Keratinocyte (primary cell): Measurements from ENCODE around the gene RPIA. TPM values are rescaled to one million over a fixed set of nuclear protein-coding genes. Genes with fewer than 3 reads are reported as not detected.

Source experiments
- DNase-seq: peaks from one replicate; pipeline ENCODE4 v3.0.0-alpha.2; 2011; ENCODE audit warnings: low read depth, missing footprints, low spot score
- FAIRE-seq: peaks from 2 replicates; lab custom pipeline; 2011; peaks lifted over from hg19 to GRCh38; lab: Jason Lieb, UNC
- H2AFZ ChIP-seq: 2 replicates; pipeline ENCODE4 v1.6.0; 2012; ENCODE audit warnings: low read length, control low read depth, inconsistent platforms; ENCODE audit not compliant: control insufficient read depth
- H3K27ac ChIP-seq: 2 replicates; pipeline ENCODE4 v1.5.1; 2011; ENCODE audit warnings: low read length; ENCODE audit not compliant: control insufficient read depth, insufficient read depth
- H3K27me3 ChIP-seq: 3 replicates; pipeline ENCODE4 v1.6.0; 2011; ENCODE audit warnings: low read length; ENCODE audit not compliant: control insufficient read depth, insufficient read depth; ENCODE audit errors: extremely low read depth
- H3K36me3 ChIP-seq, 2 experiments: 2 replicates in 1 of 2; 3 replicates in 1 of 2; pipeline ENCODE4 v1.5.1; 2011; ENCODE audit warnings: low read length in 2 of 2, mild to moderate bottlenecking in 1 of 2; ENCODE audit not compliant: control insufficient read depth in 2 of 2, insufficient read depth in 2 of 2; ENCODE audit errors: extremely low read depth in 1 of 2
- H3K4me1 ChIP-seq: 3 replicates; pipeline ENCODE4 v1.5.1; 2011; ENCODE audit warnings: low read length; ENCODE audit not compliant: control insufficient read depth, insufficient read depth; ENCODE audit errors: extremely low read depth
- H3K4me2 ChIP-seq: 3 replicates; pipeline ENCODE4 v1.6.0; 2011; ENCODE audit warnings: low read depth, low read length; ENCODE audit not compliant: control insufficient read depth, insufficient read depth; ENCODE audit errors: extremely low read depth
- H3K4me3 ChIP-seq, 3 experiments: fragments of 200-600 bp in 1 of 3; sonication (generic) in 1 of 3; 2 replicates in 2 of 3; 3 replicates in 1 of 3; pipeline ENCODE4 v1.5.1; 2011 to 2016; ENCODE audit warnings: low read length in 3 of 3, mild to moderate bottlenecking in 3 of 3, control low read depth in 2 of 3, inconsistent platforms in 1 of 3, low read depth in 1 of 3, mixed read lengths in 1 of 3, mixed run types in 1 of 3, moderate library complexity in 1 of 3; ENCODE audit not compliant: control insufficient read depth in 2 of 3, insufficient read depth in 2 of 3; ENCODE audit errors: extremely low read depth in 1 of 3
- H3K79me2 ChIP-seq: 2 replicates; pipeline ENCODE4 v1.6.0; 2012; ENCODE audit warnings: low read length; ENCODE audit not compliant: control insufficient read depth, insufficient read depth
- H3K9ac ChIP-seq: 3 replicates; pipeline ENCODE4 v1.6.0; 2011; ENCODE audit warnings: low read length; ENCODE audit not compliant: control insufficient read depth, insufficient read depth; ENCODE audit errors: extremely low read depth
- H3K9me1 ChIP-seq: 3 replicates; pipeline ENCODE4 v1.6.0; 2011; ENCODE audit warnings: low read length; ENCODE audit not compliant: control insufficient read depth, insufficient read depth; ENCODE audit errors: extremely low read depth
- H3K9me3 ChIP-seq: 2 replicates; pipeline ENCODE4 v1.5.1; 2012; ENCODE audit warnings: low read depth, low read length; ENCODE audit not compliant: control insufficient read depth
- H4K20me1 ChIP-seq: 3 replicates; pipeline ENCODE4 v1.6.0; 2011; ENCODE audit warnings: low read length; ENCODE audit not compliant: control insufficient read depth, insufficient read depth; ENCODE audit errors: extremely low read depth
- EZH2 ChIP-seq: IDR thresholded peaks from one replicate; pipeline ENCODE4 v1.6.1; 2012; ENCODE audit warnings: inconsistent platforms, mild to moderate bottlenecking, low read length, moderate library complexity
- dilution Hi-C: fragments of 300-500 bp; cut with MboI; formaldehyde crosslinking; loops from one replicate; pipeline ENCODE4 v1.7.0; 2020; ENCODE audit warnings: low sequenced_read_pairs; ENCODE audit not compliant: extremely low pct_ligation_motif_present
- polyA plus RNA-seq, 5 experiments: library from polyadenylated mRNA; depleted of rRNA in 3 of 5; stranded (reverse) in 3 of 5; stranded (forward) in 1 of 5; unstranded in 1 of 5; fragments of >200 nt; gene quantifications; 1 replicate in 1 of 5; 2 replicates in 3 of 5; 3 replicates in 1 of 5; pipeline versions ENCODE4 v1.2.1 to v1.2.3, GENCODE V29; 2011 to 2012; ENCODE audit warnings: missing spikeins in 2 of 5, low read depth in 1 of 5, low replicate concordance in 1 of 5
- TF ChIP-seq, protein P1 (sequence below), 3 experiments: IDR thresholded peaks in 1 of 3; conservative IDR thresholded peaks in 1 of 3; optimal IDR thresholded peaks in 1 of 3; 2 replicates in 2 of 3; 3 replicates in 1 of 3; pipeline versions ENCODE3 to v1.5.1; 2011; ENCODE audit warnings: low read length in 3 of 3, mild to moderate bottlenecking in 3 of 3, moderate library complexity in 2 of 3, control low read depth in 1 of 3, inconsistent platforms in 1 of 3; ENCODE audit not compliant: insufficient read depth in 2 of 3; ENCODE audit errors: extremely low read depth in 1 of 3

Gene RPIA
- polyA plus RNA-seq, 1 donor (not counting 4 experiments of a cell fraction or from before 2014, with no cell fraction given), result 11.4 TPM

DNA sequence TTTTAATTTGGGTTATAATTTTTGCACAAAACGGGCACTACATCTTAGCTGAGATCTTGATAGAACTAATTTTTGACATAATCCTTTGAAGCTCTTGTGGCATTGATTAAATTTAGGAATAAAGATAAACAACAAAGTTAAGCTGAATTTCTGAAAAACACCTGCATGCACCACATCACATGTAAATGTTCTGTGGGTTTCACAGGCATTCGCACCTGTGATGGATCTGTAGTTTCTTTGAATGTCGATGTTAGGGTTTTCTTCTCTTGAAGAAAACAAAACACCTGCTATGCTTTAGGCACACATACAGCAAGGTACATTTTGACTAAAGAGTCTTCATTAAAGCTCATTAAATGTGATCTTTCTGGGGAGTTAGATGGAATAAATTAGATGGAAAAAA lies 60.3 kb downstream of the RPIA start:
- Histone ChIP-seq H3K4me1 (peaks cover 6% of the 10 kb centered on the region), H3K36me3 (peaks cover 0 to 3% of the 10 kb centered on the region in 2 experiments), H3K9me1 (no peaks in the 10 kb centered on the region), H3K4me3 (no peak overlapping the region), H3K79me2 (no peaks in the 10 kb centered on the region), H3K9ac (no peak overlapping the region), H3K9me3 (no peaks in the 10 kb centered on the region), H3K4me2 (no peak overlapping the region), H3K27ac (no peak overlapping the region), H4K20me1 (no peaks in the 10 kb centered on the region), H3K27me3 (no peaks in the 10 kb centered on the region), H2AFZ (no peak overlapping the region)
- no peak for DNase-seq
- no peak for FAIRE-seq
- no peak for TF ChIP-seq EZH2
- TF ChIP-seq, protein P1, sequence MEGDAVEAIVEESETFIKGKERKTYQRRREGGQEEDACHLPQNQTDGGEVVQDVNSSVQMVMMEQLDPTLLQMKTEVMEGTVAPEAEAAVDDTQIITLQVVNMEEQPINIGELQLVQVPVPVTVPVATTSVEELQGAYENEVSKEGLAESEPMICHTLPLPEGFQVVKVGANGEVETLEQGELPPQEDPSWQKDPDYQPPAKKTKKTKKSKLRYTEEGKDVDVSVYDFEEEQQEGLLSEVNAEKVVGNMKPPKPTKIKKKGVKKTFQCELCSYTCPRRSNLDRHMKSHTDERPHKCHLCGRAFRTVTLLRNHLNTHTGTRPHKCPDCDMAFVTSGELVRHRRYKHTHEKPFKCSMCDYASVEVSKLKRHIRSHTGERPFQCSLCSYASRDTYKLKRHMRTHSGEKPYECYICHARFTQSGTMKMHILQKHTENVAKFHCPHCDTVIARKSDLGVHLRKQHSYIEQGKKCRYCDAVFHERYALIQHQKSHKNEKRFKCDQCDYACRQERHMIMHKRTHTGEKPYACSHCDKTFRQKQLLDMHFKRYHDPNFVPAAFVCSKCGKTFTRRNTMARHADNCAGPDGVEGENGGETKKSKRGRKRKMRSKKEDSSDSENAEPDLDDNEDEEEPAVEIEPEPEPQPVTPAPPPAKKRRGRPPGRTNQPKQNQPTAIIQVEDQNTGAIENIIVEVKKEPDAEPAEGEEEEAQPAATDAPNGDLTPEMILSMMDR (optimal IDR thresholded peaks at IDR 0.05 in 1 of 3, IDR thresholded peaks at IDR 0.05 in 1 of 3, conservative IDR thresholded peaks at IDR 0.05 in 1 of 3; ENCODE audit: extremely low read depth in 1 of 3, insufficient read depth in 2 of 3, low read length in 3 of 3), result no peak
- dilution Hi-C loops, result no loop called here

DNA sequence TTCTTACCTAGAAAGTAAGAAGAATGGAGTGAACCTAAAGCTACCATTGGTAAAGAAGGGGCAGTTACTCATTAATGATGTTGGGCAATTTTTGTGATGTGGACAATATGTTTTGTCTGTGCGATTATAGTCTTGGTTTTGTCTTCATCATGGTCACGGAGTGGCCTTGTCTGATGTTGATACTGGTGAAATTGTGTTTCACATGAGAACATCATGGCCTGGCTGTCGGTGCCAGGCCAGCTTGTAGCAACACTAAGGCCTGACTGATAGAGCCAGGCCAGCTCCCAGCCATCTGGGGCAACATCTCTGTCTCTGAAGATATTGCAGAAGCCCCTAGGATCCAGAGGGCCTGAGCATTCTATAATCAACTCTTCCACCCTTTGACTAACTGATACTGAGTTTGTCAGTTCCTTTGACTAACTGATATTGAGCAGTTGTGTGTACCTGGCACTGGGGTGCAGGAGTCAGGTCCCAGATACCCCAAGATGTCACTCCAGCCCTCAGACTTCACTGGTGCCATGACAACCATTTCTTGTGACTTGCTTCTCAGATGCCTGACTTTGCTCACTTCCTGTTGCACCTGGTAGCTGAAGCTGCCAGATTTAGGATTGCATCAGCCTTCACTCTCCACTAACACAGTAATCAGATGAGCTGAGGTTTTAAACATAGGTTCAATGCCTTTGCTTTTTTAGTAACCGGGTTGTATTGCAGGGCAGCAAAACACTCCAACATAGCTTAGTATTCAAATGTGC lies 62.5 kb downstream of the RPIA start:
- peaks cover 0 to 3% of the 10 kb centered on the region in 2 experiments for H3K36me3 ChIP-seq
- DNase-seq, result no peak
- dilution Hi-C loops, result no loop called here

More for the DNA sequence above, 62.5 kb downstream of the RPIA start:
- H3K4me3 ChIP-seq, result no peak overlapping the region
- H3K79me2 ChIP-seq, result no peaks in the 10 kb centered on the region
- FAIRE-seq, result peak; percentile 79
- H3K27ac ChIP-seq, result no peak overlapping the region
- no peaks in the 10 kb centered on the region for H3K9me1 ChIP-seq
- no peaks in the 10 kb centered on the region for H4K20me1 ChIP-seq
- TF ChIP-seq, protein P1 (optimal IDR thresholded peaks at IDR 0.05 in 1 of 3, IDR thresholded peaks at IDR 0.05 in 1 of 3, conservative IDR thresholded peaks at IDR 0.05 in 1 of 3; ENCODE audit: extremely low read depth in 1 of 3, insufficient read depth in 2 of 3, low read length in 3 of 3), result no peak
- no peak for TF ChIP-seq EZH2
- H3K9me3 ChIP-seq, result no peaks in the 10 kb centered on the region
- H3K4me1 ChIP-seq, result peaks cover 6% of the 10 kb centered on the region
- H3K9ac ChIP-seq, result no peak overlapping the region
- no peak overlapping the region for H2AFZ ChIP-seq
- H3K27me3 ChIP-seq, result no peaks in the 10 kb centered on the region
- no peak overlapping the region for H3K4me2 ChIP-seq
